ENCODE data around the gene TNC.

The TNC gene

DNA sequence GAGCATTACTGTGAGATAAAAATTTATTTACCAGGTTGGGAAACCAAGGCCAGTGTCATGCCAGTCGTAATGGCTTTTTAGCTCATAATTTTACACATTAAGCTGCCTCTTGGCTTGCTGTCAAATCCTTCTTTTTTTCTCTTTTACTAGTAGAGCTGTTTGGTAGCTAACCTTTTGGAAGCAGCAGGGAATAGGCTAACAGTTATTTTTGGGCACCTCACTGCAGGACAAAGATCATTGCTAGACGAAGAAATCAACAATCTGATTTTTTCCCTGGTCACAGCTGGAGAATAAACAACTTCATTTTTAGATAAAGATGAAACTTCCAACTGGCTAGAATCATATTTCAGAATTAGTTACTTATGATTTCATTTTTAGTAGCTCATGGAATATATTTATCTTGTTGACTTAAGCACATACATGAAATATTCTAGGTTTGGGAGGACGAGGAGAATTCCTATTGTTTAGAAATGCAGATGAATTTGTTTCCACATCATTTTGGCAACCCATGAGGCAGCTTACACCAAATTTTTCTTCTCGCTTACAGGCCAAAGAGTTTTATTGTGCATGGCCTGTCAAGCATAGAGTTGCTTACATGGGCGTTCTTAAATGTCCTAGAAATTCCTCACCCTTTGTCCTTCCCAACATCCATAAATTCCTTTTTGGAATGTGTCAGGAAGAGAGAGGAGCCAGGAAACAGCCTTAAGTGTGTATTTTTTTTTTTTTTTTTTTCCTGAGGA is 19.6 kb downstream of the TNC start:
- DNase-seq, result no peak

DNA sequence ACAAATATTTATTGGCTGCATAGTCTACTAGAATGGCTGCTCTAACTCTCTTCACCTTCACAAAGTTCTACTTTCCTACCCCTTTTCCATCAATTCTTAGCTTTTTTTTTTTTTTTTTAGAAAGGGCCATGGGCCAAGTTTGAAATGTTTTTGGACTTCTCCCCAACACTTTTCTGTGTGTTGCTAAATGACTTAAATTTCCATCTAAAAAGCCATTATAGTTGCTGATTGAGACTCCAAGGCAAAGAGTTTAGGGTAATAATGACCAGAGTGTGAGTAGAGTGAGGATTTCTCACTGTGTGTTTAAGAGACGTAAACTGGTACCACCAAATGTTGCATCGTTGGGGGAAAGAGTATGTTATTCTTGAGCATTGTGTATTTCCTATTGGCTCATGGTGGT is 24.4 kb downstream of the TNC start:
- no peak for DNase-seq

DNA sequence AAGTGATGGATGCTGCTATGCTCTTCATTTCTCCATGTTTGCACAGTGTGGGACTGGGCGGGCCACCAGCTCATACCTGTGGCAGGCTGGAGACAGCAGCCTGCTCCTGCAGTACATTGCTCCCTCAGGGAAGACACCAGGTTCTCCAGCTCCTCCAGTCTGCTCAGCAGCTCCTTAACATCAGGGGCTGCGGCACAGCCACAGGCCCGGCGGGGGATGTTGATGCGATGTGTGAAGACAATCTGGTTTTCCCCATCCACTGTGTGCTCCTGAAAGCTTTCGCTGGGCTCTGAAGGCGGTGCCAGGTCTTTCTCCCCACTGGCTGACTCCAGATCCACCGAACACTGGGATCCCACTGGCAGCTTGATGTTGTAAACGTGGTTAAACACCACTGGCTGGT is 27.5 kb downstream of the TNC start:
- DNase-seq, result no peak

DNA sequence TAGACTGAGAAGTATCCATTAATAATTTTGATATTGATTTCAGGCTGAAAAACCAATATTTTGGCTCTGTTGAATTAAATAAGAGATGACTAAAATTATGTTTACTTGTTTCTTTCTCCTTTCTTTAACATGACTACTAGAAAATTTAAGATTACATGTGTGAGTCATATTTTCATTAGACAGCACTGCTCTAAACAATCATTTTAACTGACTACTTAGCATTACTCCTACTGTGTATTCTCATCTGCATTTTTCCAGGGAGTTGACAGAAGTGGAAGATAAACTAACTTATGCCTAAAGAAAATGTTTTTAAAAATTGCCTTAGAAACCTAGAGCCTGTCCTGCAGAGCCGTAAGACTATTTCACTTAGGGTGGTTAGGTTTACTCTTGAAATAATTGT is 29.1 kb downstream of the TNC start:
- no peak for DNase-seq

DNA sequence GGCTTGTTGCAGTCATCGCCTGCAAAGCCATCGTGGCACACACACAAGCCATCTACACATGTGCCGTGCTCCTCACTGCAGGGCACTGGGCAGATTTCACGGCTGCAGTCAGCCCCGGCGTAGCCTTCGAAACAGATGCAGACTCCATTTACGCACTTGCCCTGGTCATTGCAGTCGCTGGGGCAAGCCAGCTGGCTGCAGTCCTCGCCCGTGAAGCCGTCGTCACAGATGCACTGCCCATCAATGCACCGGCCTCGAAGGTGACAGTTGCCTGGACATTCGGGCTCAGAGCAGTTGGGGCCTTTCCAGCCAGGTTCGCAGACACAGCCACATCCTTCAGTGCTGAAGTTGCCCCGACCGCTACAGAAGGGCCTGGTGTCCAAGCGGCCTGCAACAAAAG is 31.1 kb downstream of the TNC start:
- no peak for DNase-seq

DNA sequence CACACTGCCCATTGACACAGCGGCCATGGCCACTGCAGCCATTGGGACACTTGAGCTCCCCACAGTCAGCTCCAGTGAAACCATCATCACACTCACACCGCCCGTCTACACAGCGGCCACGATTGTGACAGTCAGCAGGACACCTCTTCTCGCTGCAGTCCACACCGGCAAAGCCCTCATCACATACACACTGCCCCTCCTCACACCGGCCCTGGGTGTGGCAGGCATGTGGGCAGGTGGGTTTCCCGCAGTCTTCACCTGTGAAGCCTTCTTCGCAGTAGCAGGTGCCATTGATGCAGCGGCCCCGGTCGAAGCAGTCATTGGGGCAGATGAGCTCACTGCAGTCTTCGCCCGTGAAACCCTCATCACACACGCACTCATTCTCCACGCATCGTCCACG is 31.5 kb downstream of the TNC start:
- no peak for DNase-seq

DNA sequence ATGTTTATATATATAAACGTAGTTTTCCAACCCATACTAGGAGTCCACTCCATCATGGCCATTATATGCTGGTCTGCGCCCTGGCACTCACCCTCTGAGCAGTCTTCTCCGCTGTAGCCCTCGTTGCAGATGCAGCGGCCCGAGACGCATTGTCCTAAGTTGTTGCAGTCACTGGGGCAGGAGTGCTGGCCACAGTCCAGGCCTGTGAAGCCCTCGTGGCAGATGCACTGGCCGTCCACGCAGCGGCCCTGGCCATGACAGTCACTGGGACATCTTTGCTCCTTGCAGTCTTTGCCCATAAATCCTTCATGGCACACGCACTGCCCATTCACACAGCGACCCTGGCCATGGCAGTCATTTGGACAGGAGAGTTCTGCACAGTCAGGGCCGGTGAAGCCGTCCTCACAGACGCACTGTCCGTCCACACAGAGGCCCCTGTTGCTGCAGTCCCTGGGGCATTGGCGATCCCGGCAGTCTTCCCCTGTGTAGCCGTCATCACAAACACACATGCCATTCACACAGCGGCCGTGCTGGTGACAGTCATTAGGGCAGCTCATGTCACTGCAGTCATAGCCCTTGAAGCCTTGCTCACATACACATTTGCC is 32.1 kb downstream of the TNC start:
- no peak for DNase-seq

DNA sequence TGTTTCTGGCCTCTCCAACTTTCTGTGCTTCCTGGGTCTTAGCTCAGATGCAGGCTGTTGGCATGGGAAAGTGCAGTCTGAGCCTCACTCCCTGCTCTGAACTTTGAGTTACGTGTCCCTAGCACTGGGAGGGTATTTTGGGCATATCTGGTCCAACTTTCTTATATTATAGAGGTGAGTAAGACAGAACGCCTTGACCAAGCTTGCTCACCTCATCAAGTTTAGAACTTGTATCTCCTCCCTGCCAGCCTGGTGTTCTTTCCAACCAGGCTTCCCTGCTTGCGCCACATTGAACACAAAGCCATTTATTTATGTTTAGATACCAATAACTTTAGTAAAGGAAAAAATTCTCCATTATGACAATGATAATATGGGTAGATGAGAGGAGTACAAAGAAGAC is 33.2 kb downstream of the TNC start:
- DNase-seq, result no peak

DNA sequence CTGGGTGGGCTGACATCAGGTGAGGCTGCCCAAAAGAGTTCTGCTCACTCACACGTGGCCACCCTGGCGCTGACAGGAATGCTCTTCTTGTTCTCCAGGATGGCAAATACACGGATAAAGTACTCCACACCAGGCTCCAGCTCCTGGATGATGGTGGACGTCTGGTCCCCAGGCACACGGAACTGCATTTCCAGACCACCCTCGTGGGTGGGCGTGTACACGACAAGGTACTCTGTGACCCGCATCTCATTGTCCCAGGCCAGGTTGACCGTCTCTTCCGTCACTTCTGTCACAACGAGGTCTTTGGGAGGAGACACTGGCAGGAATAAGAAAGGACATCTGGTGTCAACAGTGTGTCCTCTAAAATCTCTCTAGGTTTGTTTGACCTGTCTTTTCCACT is 33.8 kb downstream of the TNC start:
- no peak for DNase-seq

DNA sequence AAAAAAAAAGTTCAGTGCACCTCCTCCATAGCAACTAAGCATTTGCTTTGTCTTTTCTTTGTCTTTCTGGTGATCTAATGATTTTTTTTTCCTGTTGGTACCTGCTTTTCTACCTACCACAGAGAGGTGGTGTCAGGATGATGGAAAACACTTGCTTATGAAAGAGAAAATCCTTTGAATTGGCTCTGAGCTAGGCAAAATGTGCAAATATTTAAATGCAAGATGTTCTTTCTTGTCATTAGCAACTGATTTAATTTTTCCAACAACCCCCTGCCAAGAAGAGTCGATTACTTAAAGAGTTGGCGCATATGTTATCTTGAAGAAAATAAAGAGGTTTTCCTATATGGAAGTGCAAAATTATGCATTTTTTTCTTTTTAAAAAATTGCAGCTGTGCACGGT is 37.7 kb downstream of the TNC start:
- DNase-seq, result no peak

DNA sequence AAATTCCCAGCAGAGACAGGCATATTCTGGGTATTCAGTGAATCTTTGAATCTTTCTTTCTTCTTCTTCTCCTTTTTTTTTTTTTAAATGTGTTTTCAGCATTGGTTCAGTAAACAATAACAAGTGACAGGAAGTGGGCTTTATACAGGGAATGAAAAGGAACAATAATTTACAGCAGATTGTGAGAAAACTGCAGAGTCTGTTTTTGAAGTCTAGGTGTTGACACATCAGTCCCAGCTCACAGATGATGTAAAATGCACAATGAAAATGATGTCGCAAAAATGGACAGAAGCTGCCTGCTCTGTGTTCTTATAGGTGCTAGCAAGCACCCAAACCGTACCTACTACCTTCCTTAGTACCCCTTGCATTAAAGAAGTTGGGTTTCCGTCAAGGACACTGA is 38.8 kb downstream of the TNC start:
- no peak for DNase-seq

DNA sequence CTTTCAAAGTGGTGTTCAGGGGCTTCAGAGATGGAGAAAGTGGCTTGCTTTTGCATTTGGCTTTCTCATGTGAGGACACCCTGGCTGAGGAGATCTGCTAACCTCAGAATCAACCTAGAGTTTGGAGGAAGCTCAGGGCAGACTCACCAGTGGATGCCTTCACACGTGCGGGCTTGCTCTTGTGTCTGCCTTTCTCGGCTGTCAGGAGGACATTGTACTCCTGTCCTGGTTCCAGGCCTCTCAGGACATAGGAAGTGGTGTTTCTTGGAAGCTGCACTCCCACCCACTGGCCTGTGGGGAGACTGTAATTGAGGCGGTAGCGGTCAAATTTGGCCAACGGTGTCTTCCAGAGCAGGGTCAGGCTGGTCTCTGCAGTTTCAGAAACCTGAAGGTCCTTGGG is 44.5 kb downstream of the TNC start:
- DNase-seq, result no peak

DNA sequence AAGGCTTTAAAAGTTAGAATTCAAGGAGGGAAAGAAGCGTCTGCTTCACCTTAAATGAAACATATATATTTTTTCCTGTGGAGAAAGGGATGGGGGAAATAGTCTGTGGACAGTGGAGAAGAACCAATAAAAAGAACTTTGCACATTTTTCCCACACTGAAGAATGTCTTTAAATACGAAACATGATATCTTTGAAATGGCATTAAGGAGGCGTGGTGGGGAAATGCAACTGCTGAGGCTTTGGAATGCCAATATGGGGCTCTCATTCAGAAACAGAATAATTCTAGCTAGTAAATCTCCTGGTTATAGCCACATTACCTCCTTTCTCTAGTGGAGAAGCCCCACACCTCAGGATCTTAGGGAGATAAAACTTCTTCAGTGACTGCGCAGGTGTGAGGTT is 46.8 kb downstream of the TNC start:
- no peak for DNase-seq

DNA sequence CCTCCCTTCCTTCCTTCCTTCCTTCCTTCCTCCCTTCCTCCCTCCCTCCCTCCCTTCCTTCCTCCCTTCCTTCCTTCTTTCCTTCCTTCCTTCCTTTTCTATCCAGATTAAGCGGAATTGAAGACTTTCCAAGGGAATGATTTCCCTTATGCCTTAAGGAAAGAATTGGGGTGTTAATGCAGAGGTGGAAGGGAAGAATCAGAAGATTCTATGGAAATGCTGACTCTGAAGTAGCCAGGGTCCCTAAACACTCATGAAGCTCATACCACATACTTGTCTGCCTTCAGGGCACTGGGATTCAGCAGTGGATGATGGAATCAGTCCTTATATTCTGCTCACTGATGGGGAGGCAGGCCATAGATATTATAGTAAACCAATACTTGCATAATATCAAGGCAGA is 48.2 kb downstream of the TNC start:
- no peak for DNase-seq

DNA sequence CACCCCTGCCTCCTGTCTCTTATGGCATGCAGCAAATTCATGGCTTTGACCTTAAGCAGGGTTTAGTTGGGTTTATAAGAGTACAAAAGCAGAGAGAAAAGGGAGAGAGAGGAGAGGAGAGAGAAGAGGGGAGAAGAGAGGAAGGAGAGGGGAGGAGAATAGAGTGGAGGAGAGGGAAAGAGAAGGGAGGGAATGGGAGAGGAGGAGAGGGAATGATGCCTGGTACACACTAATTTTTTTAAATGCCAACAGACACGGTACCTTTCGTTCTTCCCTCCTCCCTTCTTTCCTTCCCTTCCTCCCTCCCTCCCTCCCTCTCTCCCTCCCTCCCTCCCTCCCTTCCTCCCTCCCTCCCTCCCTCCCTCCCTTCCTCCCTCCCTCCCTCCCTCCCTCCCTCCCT is 48.7 kb downstream of the TNC start:
- DNase-seq, result no peak

DNA sequence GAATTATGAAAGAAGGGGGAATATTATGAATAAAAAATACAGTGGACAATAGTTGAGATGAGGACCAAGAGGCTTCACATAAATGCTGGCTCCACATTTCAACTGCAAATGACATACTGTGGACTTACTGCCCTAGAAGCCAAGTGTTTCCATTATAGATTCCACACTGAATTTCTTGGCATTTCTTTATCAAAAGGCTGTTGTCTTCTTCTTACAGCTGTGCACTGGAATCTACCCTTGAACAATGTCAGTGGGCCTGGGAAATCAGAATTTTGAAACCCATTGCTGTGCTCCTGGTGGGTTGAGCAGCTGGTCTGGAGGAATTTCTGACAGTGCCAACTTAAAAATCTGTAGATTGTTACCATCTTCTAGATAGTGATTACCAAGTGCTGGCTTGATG is 49.9 kb downstream of the TNC start:
- DNase-seq, result no peak

DNA sequence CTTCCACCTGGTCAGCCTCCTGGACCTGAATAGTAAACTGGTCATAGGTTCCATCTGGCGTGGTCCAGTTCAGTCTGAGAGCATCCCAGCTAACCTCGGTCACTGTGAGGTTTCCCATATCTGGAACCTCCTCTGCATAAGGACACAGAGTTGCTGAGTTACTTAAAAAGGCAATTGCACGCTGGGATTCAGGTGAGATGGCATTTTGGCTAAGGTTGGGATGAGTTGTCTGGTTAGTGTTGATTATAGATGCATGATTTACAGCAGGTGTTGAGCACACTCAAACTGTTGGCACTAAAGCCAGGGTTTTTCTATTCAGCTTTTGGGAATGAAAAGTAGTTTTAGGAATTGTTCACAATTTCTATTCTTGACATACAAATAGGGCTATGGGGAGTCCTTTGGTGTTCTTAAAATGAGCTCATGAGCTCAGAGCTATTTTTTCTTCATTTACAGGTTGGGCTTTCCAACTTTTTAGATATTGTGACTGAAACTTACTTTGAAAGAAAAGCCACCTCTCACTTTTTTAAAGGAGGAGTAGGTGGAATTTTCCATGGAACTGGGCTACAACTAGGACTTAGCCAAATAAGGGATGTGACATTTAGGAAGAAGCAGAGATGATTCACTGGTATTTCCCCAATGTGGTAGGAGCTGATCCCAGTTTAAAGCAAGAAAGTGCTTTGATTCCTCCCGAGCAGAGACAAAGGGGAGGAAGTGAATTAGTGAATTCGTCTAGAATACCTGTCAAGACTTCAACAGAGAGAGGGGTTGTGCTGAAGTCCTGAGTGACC is 54.7 kb downstream of the TNC start:
- DNase-seq, result no peak

DNA sequence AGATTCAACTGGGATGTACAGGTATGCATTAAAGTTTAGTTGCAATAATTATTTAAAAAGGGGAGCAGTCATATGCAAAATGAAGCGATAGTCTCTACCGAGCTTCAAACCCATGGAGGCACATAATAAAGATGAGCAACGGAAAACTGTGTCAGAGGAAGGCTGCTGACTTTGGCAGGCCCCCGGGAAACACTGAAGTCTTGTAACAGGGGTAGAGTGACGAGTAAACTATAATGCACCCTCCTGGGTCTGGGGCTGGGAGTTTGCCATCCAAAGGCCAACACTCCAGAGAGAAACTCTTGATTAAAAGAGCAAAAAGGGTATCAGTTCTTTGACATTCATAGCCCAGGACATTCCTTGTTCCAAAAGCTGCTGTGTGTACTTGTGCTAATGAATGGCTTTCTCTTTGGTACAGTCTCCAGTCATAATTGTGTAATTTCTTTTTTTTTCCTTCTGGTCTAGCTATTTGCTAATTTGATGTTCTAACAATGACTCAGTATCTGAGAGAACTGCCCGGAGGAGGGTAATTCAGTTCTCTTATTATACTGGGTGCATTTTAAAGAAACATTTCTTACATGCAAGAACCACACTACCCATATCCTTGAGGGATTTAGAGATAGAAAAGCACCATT is 59.2 kb downstream of the TNC start:
- no peak for DNase-seq

DNA sequence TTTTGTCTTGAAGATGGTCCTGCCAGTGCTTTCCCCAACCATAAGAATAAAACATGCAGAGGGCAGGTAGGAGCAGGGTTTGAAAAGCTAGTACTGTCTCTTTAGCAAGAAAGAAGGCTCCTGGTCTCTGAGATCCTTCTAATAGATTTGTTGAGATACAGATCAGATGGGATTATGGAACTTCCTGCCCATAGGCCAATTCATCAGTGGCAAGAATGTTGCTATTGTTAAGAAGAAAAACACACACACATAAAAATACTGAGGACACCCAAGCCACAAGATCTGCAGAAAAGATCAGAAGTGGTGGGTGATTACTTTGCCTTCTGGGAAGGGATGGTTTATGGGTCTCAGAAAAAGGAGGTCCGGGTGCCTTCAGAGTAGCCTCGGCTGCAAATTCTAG is 59.8 kb downstream of the TNC start:
- no peak for DNase-seq

DNA sequence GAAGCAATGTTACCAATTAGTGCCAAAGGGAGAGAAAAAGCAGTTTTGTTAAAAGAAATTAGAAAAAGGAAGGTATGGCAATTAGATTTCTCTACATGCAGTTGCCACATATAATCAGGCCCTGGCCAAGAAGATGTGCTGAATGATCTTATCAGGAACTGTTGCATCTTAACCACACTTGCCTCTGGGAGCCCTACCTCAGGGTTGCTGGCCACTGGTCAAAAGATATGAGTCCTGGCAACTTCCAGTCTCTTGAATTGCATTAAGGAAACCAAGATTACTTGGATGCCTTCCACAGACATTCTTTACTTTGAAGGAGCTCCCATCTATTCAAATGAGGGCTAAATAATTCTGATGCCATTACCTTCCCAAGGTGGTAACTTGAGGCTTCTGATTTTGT is 60.4 kb downstream of the TNC start:
- DNase-seq, result no peak

DNA sequence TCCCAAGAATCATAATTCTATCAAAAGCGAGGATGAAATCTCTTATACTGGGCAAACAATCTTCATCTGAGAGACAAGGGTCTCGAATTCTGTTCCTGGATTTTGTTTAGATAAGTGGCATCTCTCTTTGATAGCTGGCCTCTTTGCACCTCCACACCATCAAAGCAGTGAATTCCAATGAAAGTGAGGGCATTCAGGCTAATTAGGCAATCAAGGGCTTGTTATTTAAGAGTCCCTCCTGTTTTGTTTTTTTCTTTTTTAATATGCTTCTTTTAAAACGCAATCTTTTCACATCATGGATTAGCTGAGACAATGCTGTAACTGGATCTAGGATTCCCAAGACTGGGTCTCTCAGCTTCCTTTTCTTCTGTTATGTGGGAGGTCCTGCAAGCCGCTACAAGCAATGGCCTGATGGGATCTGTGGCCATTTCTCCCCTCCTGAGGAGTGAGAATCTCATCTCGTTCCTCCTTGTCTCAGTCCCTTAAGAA is 67.9 kb downstream of the TNC start:
- DNase-seq, result no peak

DNA sequence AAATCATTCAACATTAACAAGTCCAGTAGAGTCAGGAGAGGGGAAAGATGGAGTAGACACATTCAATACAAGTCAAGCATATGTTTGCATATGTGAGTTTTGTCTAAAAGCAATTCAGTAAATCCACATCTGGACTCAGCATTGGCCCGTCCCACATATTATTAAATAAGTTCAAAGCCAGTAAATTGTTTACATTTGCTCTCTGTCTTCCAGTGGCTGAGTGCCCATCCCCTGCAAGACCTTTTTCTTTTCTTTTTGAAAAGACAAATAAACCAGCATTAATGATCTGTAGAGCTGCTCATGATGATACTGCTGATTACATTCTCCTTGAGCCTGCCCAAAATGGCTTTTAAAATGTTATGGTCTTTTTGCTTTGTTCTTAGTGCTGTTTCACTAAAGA is 71.1 kb downstream of the TNC start:
- DNase-seq, result no peak

DNA sequence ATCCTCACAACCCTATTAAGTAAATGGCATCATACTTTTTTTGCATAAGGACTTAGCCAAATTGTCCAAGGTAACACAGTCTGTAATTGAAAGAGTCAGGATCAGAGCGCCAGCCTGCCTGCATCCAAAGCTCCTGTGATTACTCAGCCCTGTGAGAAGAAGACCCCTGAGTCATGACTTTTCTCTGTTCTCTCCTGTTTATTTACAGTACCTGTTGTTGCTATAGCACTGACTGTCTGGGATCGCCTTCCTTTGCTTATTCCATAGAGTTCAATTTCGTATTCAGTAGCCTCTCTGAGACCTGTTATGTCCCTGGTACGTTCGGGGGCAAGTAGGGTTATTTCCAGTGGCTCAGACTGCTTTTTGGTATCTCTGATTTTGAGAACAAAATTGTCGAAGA is 71.8 kb downstream of the TNC start:
- no peak for DNase-seq

DNA sequence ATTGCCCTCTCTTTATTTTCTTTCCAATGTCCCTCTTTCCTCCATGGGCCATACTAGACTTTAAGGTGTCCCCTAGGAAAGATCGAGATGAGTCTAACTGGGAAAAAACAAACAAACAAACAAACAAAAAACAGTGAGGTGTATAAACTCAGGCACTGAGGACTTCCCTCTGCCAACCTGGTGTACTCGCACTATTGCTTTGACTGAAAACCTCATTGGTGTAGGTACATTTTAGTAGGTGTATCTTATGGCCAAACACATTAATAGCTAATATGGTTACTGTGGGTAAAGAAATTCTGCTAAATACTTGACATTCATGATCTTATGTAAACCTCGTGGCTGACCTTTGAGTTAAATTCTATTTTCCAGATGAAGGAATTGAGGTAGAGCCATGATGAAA is 74.3 kb downstream of the TNC start:
- no peak for DNase-seq
